ENCODE results near the gene SLC39A11. TPM values are rescaled to one million over a fixed set of nuclear protein-coding genes. Genes with fewer than 3 reads are reported as not detected.

SLC39A11 gene
- total RNA-seq, 1 experiment from 2014 or later: 15.2 TPM

- Mint-ChIP-seq H3K27me3 (ENCODE audit: low read depth) (no peaks in the 10 kb centered on the region), H3K27ac (no peak overlapping the region), H3K4me3 (no peak overlapping the region), H3K36me3 (ENCODE audit: insufficient read depth in 1 of 3, low read depth in 3 of 3) (peaks cover 6 to 7% (median 7%) of the 10 kb centered on the region in 3 experiments), H3K9me3 (peaks cover 7 to 9% of the 10 kb centered on the region in 2 experiments; a peak in 4 of 5 replicates), H3K4me1 (no peaks in the 10 kb centered on the region)
- no peak for TF ChIP-seq CTCF (conservative IDR thresholded peaks at IDR 0.05)
- Histone ChIP-seq H4K20me1 (ENCODE audit: control insufficient read depth, insufficient read depth, insufficient read length) (no peaks in the 10 kb centered on the region), H3K23me2 (ENCODE audit: insufficient read length, low read depth, low read length, poor library complexity, severe bottlenecking) (no peaks in the 10 kb centered on the region), H3T11ph (ENCODE audit: low read length) (no peak overlapping the region), H3K23ac (ENCODE audit: insufficient read length, low read depth, low read length) (no peak overlapping the region), H4K8ac (replicated peaks; ENCODE audit: insufficient read length, low read depth, low read length) (no peak overlapping the region), H2BK15ac (ENCODE audit: low read depth, low read length) (no peak overlapping the region), H3K14ac (ENCODE audit: insufficient read depth, low read length) (no peak overlapping the region), H3K79me1 (ENCODE audit: insufficient read depth, low read depth, low read length, poor library complexity, severe bottlenecking) (no peaks in the 10 kb centered on the region), H2BK5ac (ENCODE audit: insufficient read length, low read length) (no peak overlapping the region), H4K91ac (ENCODE audit: insufficient read length, low read depth, low read length) (no peak overlapping the region), H3K9ac (ENCODE audit: extremely low read depth, insufficient read length, low read length) (no peak overlapping the region), H2AFZ (ENCODE audit: low read length) (no peak overlapping the region), H3K18ac (ENCODE audit: insufficient read length, low read depth, low read length) (no peak overlapping the region), H3K27ac (ENCODE audit: insufficient read length, low read depth, low read length) (no peak overlapping the region), H2AK5ac (ENCODE audit: insufficient read length, low read length) (no peak overlapping the region), H3K4ac (ENCODE audit: low read depth, low read length) (no peak overlapping the region), H2BK20ac (ENCODE audit: low read depth, low read length, poor library complexity, severe bottlenecking) (no peak overlapping the region), H3K9me3 (ENCODE audit: control insufficient read depth, low read depth, low read length) (no peaks in the 10 kb centered on the region), H3K4me1 (ENCODE audit: insufficient read depth, low read length) (no peaks in the 10 kb centered on the region), H3K79me2 (ENCODE audit: insufficient read depth, low read length) (no peaks in the 10 kb centered on the region), H4K5ac (ENCODE audit: insufficient read length, low read depth, low read length) (no peak overlapping the region), H3K27me3 (ENCODE audit: insufficient read depth, low read length) (no peaks in the 10 kb centered on the region), H3K4me2 (ENCODE audit: insufficient read depth, insufficient read length, low read length) (no peak overlapping the region), H2BK12ac (ENCODE audit: insufficient read length, low read depth, low read length) (no peak overlapping the region), H3K56ac (ENCODE audit: insufficient read length, low read depth, low read length) (no peak overlapping the region), H2BK120ac (ENCODE audit: low read depth, low read length, poor library complexity, severe bottlenecking) (no peak overlapping the region)
- no peak for DNase-seq
- WGBS (ENCODE audit: extremely low coverage, insufficient read length, low lambda C conversion rate): no CpG with 5 or more reads among the region's 2 CpGs
Observed at GRCh38 chr17:72839131-72839725, 253.3 kb downstream of the SLC39A11 start.
